GM06990 (cell line): ENCODE data around the gene RAMACL.

ENCODE experiments used
- DNase-seq: peaks from one replicate; pipeline ENCODE4 v3.0.0-alpha.2; 2011; ENCODE audit not compliant: insufficient read length; ENCODE audit errors: extremely low read depth
- H3K27me3 ChIP-seq: replicated peaks from 2 replicates; pipeline ENCODE4 v1.6.0; 2011; ENCODE audit warnings: low read length; ENCODE audit not compliant: control insufficient read depth, insufficient read depth
- H3K36me3 ChIP-seq: 2 replicates; pipeline ENCODE4 v1.5.1; 2011; ENCODE audit warnings: low read length; ENCODE audit not compliant: control insufficient read depth, insufficient read depth
- H3K4me3 ChIP-seq: replicated peaks from 2 replicates; pipeline ENCODE4 v1.5.1; 2011; ENCODE audit warnings: low read depth, mild to moderate bottlenecking, control low read depth, low read length
- TF ChIP-seq, protein P1 (sequence below): IDR thresholded peaks from 2 replicates; pipeline ENCODE4 v1.5.1; 2011; ENCODE audit warnings: low read length, control low read depth, mild to moderate bottlenecking, inconsistent platforms; ENCODE audit not compliant: insufficient read depth, poor library complexity, severe bottlenecking

The RAMACL gene

DNA sequence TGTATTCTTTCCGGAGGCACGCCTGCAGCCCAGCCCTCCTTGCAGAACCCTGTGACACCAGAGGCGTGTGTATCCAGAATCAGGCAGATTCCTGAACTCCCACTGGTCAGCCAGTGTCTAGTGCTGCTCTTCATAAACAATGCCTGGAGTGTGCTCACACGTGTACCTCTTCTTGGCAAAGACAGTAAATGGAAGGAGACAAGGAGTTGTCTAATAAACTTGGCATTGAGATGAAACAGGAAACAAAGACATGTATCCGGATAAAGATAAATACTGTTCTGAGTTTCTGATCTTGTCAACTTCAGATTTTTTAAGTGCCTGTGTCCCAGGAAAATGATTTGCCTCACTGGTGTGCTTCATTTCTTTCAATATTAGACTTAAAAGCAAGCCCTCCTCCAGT is 38.9 kb upstream of the RAMACL start:
- TF ChIP-seq, protein P1, sequence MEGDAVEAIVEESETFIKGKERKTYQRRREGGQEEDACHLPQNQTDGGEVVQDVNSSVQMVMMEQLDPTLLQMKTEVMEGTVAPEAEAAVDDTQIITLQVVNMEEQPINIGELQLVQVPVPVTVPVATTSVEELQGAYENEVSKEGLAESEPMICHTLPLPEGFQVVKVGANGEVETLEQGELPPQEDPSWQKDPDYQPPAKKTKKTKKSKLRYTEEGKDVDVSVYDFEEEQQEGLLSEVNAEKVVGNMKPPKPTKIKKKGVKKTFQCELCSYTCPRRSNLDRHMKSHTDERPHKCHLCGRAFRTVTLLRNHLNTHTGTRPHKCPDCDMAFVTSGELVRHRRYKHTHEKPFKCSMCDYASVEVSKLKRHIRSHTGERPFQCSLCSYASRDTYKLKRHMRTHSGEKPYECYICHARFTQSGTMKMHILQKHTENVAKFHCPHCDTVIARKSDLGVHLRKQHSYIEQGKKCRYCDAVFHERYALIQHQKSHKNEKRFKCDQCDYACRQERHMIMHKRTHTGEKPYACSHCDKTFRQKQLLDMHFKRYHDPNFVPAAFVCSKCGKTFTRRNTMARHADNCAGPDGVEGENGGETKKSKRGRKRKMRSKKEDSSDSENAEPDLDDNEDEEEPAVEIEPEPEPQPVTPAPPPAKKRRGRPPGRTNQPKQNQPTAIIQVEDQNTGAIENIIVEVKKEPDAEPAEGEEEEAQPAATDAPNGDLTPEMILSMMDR: no peak
- Histone ChIP-seq H3K4me3 (no peak overlapping the region), H3K36me3 (no peaks in the 10 kb centered on the region), H3K27me3 (no peaks in the 10 kb centered on the region; the same call in 1 of the 2 replicates)
- DNase-seq: no peak

DNA sequence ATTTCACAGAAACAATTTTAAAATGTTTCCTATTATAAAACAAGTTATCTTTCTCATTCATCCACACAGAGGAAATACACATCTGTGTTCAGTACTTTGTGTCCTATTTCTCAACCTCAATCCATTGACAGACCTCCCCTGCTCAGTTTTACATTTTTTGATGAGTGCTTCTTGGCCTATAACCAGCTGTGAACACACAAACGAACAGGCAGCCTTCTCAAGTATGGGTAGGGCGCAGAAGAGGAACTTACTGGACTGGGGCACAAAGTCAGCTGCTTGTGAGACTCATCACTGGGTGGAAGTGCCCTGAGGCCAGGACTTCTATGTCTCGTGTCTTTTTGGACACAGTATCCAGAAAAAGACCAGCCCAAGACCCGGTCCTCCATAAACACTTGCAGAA is 37.8 kb upstream of the RAMACL start:
- Histone ChIP-seq H3K4me3 (no peak overlapping the region), H3K36me3 (no peaks in the 10 kb centered on the region), H3K27me3 (no peaks in the 10 kb centered on the region; the same call in 1 of the 2 replicates)
- TF ChIP-seq, protein P1: no peak
- DNase-seq: no peak

DNA sequence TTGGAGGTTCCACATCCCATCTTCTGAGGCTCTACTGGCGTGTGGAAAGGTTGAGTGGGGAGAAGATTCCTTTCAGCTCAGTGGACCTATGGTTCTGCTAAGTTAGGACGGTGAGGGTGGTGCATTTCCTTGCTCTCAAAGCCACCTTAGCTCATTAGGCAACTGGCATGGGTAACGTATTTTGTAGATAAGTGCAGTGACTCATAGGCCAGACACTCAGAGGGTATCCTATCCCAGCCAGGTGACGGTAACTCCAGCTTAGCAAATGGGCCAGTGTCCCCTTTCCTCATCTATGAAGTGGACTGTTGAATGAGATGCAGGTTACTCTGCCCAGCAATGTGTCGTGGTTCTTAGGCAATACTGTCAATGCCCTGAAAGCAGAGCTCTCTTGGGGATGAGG is 36.8 kb upstream of the RAMACL start:
- Histone ChIP-seq H3K27me3 (no peaks in the 10 kb centered on the region; the same call in none of the 2 replicates), H3K4me3 (no peak overlapping the region)
- TF ChIP-seq, protein P1: no peak

DNA sequence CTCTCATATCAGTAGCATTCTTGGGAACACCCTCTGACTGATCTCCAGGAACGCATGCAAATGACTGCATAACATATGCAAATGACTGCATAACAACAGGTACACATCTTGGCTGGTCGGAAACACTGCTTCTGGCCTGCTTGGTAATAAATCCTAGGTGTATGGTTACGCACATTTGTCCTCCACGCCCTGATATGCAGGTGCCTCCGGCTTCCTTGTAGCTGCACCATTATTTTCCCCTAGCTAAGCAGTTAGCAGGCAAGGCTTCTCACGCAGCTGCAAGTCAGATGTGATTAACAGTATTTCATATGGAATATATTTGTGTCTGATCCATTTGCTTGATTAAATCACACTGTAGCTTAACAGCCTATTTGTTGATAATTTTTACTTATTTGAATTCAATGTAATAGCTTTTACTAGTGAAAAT is 34.6 kb upstream of the RAMACL start:
- Histone ChIP-seq H3K4me3 (no peak overlapping the region), H3K36me3 (no peaks in the 10 kb centered on the region), H3K27me3 (no peaks in the 10 kb centered on the region; the same call in none of the 2 replicates)
- TF ChIP-seq, protein P1: no peak
- no peak for DNase-seq

More for the DNA sequence above, 36.8 kb upstream of the RAMACL start:
- DNase-seq: no peak
- no peaks in the 10 kb centered on the region for H3K36me3 ChIP-seq

DNA sequence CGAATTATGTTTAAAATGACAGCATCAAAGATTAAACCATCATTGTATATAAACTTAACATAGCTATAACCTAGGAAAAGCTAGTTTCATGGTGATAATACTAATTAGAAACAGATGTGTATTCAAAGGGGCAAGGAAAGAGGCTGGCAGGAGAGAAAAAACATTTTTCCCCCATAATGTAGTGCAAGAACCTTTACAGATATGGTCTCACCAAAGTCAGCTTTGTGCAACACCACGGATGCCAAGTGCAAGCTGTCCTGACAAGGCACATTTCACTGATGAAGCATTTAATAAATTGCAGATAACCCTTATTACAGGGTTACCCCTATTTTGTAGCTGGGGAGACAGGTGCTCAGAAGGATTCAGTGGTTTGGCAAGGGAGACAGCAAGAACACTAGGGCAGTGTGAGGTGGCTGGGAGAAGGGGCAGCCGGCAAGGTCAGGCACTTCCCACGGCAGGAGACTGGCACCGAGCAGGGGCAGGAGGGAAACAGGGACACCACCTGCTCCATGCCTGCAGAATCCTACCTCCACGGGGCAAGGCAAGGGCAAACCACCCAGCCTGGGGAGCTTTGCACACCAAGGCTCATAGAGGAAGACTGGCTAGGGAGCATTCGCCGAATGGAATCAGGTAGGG is 34.1 kb upstream of the RAMACL start:
- Histone ChIP-seq H3K4me3 (no peak overlapping the region), H3K27me3 (no peaks in the 10 kb centered on the region; the same call in 1 of the 2 replicates), H3K36me3 (no peaks in the 10 kb centered on the region)
- no peak for DNase-seq
- TF ChIP-seq, protein P1: no peak
